Lower leg skin (tissue), 3 donors: ENCODE results near the gene NR3C2.

ENCODE experiments used
- CTCF ChIP-seq, 3 donors: fragments of 450-650 bp; IDR thresholded peaks; one replicate each; pipeline ENCODE4 v1.5.1; 2016; ENCODE audit warnings: antibody characterized with exemption in 3 of 3, mild to moderate bottlenecking in 3 of 3, moderate library complexity in 2 of 3
- POLR2A ChIP-seq, 2 donors: fragments of 450-650 bp; IDR thresholded peaks; one replicate each; pipeline ENCODE4 v1.6.1; 2016 to 2017; ENCODE audit warnings: antibody characterized with exemption in 2 of 2, mild to moderate bottlenecking in 1 of 2, moderate library complexity in 1 of 2

- TF ChIP-seq CTCF (IDR thresholded peaks at IDR 0.05) (no peak), POLR2A (IDR thresholded peaks at IDR 0.05) (no peak)
Measured at GRCh38 chr4:148453833-148454232, 11.6 kb upstream of the NR3C2 start.
